CD4-positive, alpha-beta T cell treated with Interleukin-6 at 100 ng/mL for 8 hours (primary cell): ENCODE results near the gene IL15RA.

Experiments
- DNase-seq: peaks from one replicate; pipeline ENCODE4 v3.0.0-alpha.2; 2020; ENCODE audit warnings: mixed read lengths, low spot score

IL15RA gene, protein sequence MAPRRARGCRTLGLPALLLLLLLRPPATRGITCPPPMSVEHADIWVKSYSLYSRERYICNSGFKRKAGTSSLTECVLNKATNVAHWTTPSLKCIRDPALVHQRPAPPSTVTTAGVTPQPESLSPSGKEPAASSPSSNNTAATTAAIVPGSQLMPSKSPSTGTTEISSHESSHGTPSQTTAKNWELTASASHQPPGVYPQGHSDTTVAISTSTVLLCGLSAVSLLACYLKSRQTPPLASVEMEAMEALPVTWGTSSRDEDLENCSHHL

DNA sequence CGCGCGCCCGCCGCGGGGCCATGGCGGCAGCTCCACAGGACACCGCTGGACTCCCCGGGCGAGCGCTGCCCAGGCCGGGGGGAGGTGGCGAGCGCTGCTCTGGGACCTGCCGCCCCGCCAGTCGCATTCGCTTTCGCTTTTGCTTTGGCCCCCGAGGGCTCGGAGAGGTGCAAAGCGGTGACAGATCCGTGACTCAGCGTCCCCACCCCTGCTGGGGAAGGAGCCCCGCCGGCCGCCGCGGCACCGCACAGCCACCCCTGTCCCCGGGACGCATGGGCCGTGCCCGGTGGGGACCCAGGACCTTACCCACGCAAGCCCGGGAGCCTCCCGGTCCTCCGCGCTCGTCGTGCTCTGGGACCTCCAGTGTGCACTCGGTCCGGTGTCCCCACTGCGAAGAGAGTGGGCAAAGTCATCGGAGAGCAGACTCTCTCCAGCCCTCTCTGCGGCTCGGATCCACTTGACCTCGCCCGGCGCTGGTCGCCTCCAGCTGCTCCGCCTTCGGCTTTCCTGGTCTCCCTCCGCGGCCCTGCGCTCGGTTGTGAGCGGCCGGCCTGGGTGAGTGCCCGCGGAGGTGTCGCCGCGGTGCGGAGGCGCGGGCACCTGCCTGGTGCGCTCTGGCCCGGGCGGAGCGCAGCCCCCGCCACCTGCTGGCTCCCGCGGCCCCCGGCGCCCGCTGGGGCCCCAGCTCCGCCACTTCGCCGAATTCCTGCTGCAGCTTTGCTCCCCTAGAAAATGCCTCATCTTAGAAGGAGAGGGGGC is at the start of gene IL15RA:
IL15RA (minus strand) TSS at position 73 of the 759 bp plus-strand sequence; CDS start at position 22, 51 bp downstream.
- DNase-seq, result peak; percentile 77

DNA sequence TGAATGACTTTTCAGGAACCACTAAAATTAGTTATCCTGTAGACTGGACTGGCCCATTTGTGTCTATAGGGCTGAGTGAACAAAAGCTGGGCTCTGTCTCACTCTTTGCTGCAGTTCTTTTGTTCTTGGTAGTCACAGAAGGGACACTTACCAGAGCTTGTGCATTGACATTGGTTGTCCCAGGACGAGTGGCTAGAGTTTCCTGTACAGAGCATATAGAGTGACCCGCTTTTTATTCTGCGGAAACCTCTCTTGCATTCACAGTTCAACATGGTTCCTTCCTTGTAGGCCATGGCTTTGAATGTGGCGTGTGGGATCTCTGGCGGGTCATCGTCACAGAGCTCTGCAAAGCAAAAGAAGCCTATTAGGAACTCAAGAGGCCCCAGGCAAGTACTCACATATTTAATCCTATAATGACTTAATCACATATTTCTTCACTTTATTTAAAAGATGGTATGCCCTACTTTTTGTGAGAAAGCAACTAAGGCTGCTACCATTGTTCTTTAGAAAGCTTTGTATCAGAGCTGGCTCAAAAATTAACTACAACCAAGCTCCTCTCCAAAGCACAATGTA is 48.4 kb upstream of the IL15RA start:
- DNase-seq, result no peak

DNA sequence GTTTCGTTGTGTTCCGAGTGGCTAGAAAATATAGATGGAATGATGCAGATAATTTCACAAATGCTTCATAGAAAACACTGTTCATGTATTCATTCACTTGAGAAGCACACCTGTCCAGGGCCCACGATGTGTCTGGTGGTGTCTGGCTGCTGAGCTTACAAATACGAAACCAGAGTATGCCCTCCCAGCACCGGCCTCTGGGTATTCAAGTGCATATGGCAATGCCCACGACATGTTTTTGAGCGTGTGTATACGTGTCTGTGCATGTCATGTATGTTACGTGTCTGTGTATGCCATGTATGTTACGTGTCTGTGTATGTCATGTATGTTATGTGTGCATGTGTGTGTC is 47.0 kb upstream of the IL15RA start:
- DNase-seq, result no peak

DNA sequence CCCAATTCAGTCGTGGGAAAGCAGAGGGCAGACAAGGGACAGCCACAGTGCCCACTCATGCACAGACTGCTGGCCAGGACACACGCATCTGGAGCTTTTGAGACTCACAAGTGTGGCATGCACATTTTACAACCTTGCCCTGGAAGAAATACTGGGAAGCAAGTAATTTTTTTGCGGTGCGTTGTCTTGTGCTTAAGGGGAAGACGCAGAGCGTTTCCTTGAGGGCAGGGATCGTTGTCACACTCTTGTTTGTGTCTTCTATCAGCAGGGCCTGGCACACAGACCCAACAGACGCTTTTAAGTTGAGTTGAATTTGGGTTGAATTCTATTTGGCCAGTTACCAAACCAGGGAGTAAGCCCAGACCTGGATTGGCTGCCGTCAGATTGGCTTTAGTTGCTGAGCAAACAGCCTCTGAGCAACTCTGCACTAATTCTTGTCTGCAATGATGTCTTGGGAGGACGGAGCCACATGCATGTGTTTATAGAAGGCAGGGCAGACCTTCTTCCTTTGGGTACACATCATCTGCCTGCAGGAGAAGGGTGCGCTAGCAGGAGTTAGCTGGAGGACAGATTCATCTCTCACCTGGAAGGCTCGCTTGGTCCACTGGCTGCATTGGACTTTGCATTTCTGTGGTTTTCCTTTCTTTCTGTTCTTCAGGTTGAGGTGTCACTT is 46.5 kb upstream of the IL15RA start:
- DNase-seq, result no peak

DNA sequence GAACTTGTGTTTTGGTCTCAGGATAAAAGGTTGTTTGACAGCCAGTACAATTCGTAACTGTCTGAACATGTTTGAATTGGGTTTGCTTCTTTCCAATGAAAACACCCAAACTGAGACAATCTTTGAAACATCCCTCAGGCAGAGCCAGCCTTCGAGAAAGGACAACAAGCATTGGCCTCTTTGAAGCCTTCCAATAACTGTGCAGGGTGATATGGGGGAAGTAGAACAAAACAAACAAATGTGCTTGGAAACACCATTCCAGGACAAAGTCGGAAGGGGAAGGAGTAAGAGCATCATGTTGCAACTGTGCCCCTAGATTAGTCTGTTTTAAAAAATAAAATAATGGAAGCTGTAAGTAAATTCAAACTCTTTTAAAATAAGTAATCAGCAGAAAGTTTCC is 45.3 kb upstream of the IL15RA start:
- no peak for DNase-seq

DNA sequence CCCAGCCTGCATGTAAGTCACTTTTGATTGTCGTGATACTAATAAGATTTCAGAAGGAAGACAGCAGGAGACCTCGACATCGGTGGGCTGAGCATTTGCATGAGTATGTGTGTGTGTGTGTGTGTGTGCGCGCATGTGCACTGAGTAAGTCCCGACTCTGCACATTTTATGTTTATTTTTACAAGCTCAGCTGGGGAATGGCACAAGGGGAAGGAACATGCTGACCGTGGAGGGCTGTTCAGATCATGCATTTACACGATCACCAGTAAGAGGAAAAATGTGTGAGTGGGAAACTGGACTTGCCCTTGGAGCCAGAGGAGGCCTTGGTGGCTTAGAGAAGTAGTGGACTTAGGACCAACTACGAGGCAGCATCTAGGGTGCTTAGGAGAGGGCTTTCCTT is 43.5 kb upstream of the IL15RA start:
- DNase-seq, result no peak

DNA sequence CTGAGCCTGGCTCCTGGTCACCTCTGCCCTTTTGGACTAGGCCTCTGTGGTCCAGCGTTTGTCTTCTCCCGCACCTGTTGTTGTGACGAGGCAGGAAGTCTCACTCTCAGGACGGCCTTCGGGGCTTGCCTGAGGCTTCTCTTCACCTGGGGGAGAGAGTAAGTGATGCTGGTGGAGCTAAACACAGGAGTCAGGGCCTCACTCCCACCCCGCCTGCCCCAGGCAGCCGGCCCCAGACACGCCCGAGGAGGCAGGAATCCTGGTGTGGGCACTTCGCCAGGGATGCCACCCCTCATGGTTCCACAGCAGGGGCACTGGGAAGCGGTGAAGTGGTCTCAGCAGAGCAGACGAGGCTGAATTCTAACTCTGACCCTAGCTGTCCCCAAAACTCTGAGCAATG is 42.5 kb upstream of the IL15RA start:
- no peak for DNase-seq

DNA sequence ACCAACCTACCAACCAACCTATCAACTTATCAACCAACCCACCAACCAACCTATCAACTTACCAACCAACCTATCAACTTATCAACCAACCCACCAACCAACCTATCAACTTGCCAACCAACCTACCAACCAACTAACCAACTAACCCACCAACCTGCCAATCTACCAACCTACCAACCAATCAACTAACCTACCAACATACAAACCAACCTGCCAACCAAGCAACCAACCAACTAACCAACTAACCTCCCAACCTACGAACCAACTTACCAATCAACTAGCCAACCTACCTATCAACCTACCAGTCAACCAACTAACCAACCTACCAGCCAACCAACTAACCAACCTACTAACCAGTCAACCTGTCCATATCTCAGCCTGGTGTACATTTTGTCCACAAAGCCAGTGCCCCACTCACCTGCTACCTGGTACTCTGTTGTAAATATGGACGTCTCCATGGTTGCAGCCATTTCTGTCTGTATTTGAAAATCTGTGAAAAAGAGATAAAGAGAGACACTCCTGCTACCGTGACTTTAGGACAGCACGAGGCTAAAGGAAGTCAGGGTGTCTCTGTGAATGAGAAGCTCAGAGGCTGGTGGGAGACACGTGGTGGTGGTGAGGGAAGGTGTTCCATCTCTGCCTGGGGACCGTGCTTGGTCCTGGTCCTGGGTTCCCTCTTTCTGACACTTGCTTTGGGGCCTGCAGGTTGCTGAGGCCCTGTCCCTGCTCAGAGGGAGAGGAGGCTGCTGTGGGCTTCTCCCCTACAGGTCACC is 41.9 kb upstream of the IL15RA start:
- no peak for DNase-seq

DNA sequence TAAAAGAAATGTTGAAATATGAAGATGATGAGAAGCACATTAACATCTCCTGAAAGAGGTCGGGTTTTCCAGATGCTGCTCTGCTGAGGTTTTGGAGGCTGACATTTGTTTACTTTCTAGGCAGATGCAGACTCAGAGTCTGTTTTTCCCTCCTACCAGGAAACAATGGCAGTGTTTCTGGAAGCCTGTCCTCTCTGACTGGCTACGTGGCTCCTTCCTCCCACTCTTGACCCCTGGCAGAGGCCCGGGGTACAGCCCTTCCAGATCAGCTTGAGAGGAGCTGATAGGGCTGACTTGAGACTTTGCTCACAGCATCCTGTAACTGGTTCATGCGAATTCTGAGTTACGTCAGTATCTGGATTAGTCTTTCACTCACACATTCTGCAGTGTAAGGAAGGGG is 41.1 kb upstream of the IL15RA start:
- no peak for DNase-seq

DNA sequence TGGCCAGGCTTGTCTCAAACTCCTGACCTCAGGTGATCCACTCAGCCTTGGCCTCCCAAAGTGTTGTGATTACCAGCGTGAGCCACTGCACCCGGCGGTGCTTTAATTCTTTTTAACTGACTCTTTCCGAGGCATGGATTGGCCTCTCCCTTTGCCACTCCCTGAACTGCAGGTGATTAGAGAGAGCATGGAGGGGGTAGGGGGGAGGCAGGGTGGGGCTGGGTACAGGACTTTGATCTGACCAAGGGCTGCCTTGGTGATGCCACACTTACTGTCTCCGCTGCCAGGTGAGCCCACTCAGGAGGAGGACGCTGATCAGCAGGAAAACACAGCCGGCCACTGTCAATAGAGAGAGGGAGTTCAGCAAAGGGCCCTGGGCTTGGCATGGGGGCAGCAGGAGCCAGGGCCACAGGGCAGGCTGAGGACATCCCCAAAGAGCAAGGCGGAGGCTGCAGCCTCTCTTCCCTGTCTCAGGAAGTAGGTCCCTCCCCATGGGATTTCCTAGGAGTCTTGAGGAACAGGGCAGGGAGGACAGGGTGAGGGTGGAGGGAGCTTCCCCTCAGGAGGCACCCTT is 40.5 kb upstream of the IL15RA start:
- DNase-seq, result no peak

DNA sequence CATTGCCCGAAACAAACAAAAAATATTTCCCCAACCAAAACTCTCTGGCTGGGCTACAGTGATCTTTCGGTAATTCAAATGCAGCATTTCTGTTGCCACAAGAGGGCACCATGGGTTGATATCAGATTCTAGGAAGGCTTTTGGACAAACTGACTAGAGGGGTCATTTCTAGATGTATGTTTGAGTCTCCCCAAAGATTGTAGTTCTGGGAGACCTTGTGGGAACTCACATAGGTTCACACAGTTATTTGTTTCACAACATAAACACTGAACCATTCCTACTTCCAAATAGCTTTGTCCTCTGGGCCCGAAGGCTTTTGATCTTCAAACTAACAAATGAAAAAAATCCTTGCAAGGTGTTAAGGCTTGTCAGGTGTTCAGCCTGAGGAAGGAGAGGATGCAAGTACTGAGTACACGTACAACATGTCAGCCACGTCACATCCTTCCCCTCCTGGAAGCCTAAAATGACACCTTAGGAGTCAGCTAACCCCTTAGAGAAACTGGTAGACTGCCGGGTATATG is 37.0 kb upstream of the IL15RA start:
- DNase-seq, result peak; percentile 75

DNA sequence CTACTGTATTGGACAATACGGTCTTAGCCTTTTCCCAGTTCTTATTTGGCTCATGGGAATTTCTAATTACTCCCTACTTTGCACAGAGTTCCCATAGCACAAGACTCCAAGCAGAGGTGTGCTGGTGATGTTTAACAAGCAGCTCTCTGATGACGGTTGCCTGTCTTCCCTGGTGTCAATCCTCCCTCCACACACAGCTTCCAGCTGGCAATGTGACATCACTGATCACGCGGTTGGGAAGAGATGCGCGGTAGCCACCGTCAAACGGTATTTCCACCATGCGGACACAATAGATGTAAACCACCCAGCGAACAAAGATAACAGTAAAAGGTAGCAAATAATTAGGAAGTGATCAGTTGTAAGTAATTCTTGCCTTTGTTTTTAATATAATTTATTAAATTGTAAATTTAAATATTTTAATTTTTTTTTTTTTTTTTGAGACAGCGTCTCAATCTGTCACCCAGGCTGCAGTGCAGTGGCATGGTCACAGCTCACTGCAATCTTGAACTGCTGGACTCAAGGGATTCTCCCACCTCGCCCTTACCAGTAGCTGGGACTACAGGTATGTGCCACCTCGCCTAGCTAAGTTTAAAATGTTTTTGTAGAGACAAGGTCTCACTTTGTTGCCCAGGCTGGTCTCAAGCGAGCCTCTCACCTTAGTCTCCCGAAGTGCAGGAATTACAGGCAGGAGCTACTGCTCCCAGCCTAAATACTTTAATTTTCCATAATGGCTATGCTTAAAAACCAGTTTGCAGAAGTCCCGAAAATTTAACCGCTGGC is 36.3 kb upstream of the IL15RA start:
- no peak for DNase-seq

DNA sequence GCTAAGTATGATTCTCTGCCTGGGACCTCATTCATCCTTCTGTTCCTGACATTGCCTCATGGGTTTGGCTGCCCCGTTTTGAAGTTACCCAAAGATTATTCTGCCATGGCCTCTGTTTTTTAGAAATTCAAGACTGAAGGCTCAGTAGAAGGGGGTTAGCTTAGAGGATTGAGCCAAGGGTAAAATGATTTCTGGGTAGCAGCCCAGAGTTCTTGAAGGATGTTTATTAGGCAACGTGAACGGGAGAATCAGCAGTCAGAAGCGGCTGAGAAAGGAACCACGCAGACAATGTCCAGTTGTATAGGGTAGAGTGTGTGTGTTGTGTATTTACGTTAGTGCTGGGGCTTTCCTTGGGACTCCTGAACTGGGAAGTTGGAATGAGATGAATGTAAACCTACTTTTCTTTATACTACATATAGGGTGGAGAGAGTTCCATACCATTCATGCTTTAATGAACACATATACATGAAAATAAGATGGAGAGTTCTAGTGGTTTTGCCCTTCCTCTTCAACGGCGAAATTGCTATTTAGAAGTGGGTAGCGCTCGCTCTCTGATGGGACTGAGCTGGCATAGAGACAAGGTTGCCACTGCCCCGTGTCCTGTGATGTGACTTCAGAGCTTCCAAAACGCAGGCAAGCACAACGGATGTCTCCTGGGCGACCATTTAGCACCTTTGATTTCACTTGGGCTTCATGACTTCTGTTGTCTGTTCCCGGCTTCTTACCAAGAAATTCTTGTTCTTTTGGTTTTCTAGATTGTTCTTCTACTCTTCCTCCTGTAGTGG is 35.0 kb upstream of the IL15RA start:
- no peak for DNase-seq

DNA sequence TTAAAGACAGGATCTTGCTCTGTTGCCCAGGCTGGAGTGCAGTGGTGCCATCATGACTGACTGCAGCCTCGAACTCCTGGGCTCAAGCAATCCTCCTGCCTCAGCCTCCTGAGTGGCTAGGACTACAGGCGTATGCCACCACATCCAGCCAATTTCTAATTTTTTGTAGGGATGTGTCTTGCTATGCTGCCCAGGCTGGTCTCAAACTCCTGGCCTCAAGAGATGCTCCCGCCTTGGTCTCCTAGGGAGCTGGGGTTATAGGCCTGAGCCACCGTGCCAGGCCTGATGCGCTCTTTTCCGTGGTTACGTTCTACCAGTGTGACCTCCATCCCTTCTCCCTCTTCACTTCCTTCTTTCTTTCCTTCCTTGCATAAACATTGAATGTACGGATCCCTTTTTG is 34.2 kb upstream of the IL15RA start:
- DNase-seq, result no peak

DNA sequence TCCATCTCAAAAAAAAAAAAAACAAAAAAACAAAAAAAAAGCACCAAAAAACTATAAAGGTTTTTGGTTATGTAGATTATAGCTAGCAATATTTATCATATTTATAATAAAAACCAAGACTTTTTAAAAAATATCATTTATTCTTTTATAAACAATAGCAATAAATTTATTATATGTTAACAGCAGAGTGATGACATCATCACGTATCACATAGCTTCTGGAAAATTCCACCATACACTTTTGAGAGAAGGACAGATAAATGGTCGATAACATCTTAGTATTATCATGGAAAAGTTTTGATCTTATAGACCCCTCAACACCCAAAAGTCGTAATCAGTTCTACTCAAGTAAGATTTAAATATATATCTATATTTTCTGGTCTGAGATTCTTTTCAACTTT is 33.2 kb upstream of the IL15RA start:
- no peak for DNase-seq

DNA sequence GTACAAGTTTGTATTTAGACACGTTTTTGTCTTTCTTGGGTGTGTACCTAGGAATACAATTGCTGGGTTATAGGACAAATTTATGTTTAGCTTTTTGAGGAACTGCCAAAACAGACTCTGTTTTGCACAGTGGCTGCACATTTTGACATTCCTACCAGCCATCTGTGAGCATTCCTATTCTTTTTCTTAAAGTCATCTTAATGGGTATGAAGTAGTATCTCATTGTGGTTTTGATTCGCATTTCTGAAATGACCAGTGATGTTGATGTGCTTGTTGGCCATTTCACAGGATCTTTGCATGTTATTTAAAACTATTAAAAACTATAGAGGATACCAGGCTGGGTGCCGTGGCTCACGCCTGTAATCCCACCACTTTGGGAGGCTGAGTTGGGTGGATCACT is 32.6 kb upstream of the IL15RA start:
- no peak for DNase-seq

DNA sequence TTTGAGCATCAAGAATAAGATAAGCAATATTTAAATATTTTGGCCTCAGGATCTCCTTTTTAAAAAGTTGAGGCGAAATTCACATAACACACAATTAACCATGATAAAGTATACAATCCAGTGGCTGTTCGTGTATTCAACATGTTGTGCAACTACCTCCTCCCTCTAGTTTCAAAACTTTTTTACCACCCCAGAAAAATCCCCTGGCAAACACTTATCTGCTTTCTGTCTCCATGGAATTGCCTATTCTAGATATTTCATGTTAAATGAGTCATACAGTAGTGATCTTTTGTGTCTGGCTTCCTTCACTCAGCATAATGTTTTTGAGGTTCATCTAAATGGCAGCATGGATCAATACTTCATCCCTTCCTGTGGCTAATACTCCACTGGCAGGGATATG is 31.8 kb upstream of the IL15RA start:
- DNase-seq, result no peak

DNA sequence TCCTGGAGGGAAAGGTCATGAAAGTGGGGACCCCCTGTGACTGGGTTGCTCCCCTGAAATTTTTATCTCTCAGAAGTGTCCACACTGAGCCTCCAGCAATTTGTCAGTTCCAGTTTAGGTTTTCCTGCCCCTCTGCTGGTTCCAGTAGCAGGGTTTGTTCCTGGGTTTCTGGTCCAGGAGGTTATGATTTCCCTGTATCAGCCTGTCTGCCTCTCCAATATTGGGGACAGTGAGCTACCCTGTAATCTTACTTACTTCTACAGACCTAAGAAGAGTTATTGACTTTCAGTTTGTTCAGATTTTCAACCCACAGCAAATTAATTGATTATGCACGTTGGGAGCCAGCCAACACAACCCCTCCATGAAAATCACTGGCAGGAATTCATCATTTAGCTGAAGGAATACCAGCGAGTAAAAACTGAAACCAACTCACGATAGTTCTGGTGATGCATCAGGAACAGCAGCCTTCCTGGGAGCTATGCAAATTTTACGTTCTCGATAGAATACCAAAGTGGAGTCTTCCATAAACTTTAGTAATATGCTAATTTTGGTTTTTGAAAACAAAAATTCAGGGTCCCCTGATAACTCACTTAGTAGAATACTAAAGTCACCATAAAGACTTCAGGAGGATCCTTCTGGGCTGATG is 31.3 kb upstream of the IL15RA start:
- DNase-seq, result no peak

DNA sequence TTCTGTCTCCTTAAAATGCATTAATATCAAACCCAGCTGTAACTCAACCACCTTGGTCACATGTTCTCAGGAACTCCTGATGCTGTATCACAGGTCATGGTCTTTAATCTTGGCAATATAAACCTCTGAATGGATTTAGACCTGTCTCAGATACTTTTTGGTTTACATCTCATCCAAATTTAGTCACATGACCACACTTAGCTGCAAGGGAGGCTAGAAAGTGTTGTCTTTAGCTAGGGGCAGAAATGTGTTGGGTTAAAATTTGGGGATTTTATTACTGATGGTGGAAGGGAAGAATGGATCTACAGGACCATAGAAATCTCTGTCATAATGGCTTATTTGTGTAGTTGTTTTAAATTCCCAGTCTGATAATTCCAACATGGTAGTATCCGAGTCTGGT is 29.6 kb upstream of the IL15RA start:
- no peak for DNase-seq

DNA sequence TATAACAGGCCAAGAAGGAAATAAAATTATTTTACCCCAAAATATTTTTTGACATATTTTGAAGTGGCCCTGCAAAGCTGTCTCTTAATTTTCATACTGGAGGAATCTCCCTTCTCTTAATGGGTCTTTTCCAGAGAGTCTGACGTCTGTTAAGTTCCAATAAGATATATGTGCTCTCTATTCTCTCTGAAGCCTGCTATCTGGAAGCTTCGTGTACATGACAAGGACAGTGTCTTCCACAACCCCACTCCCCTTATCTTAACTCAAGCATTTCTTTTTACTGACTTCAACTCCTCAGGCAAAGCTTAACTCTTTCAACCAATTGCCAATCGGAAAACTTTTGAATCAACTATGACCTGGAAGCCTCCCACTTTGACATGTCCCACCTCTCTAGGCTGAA is 29.2 kb upstream of the IL15RA start:
- DNase-seq, result no peak
